Activated naive CD4-positive, alpha-beta T cell treated with anti-CD3 and anti-CD28 coated beads, Interleukin-2, amount 50 U/mL, for 16 hours (primary cell): ENCODE measurements around the gene MIOX.
"Not testable (repeated sequence)": the region's sequence is repeated elsewhere in the genome, so short reads cannot be mapped to it uniquely, and the experiment has no call there.

Experiments
- DNase-seq: peaks from one replicate; pipeline ENCODE4 v3.0.0-alpha.2; 2020

Gene MIOX

GRCh38 chr22:50531546-50531961, 44.9 kb downstream of the MIOX start:
- peak; percentile 76 for DNase-seq

GRCh38 chr22:50531962-50532674, 45.5 kb downstream of the MIOX start:
- no peak for DNase-seq

GRCh38 chr22:50532824-50533796, 46.5 kb downstream of the MIOX start:
- DNase-seq: no peak

- DNase-seq: not testable (repeated sequence)
Measured at GRCh38 chr22:50533856-50534711, 47.4 kb downstream of the MIOX start.

GRCh38 chr22:50535113-50535512, 48.5 kb downstream of the MIOX start:
- no peak for DNase-seq

GRCh38 chr22:50536226-50536625, 49.6 kb downstream of the MIOX start:
- no peak for DNase-seq

GRCh38 chr22:50537765-50538164, 51.1 kb downstream of the MIOX start:
- DNase-seq: no peak
